Measurements from ENCODE around the gene EIF2S1. TPM values are rescaled to one million over a fixed set of nuclear protein-coding genes. Genes with fewer than 3 reads are reported as not detected.

EIF2S1 gene
- total and polyA plus RNA-seq, 4 donors, result 32.3 to 84.6 (median 70.1) TPM

DNA sequence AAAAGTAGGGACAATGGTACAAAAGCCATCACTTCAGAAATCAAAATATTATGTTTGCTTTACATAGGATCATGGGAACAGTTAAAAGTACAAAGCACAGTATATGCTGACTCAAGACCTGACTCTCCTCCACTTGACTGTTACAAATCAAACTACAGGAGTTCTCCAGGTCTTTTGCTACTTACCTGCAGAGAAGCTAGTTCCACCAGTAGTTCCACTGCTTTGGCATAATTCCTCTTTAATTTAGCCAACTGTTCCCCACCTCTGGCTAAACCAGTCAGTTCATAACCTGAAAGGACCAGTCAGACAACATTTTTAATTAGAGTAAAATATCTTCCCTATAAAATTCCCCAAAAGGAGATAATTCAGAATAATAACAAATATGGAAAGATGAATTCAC lies 14.5 kb upstream of the EIF2S1 start:
- Histone ChIP-seq H3K9me3 (ENCODE audit: control insufficient read depth in 4 of 4, low read length in 3 of 4) (no peaks in the 10 kb centered on the region), H3K27me3 (ENCODE audit: control insufficient read depth in 4 of 4, insufficient read depth in 4 of 4, low read length in 3 of 4) (no peaks in the 10 kb centered on the region), H3K4me1 (ENCODE audit: control insufficient read depth in 4 of 4, insufficient read depth in 4 of 4, low read length in 3 of 4) (no peaks in the 10 kb centered on the region), H3K4me3 (ENCODE audit: low read depth in 1 of 3, low read length in 3 of 3) (no peak overlapping the region), H3K27ac (ENCODE audit: low read depth in 1 of 2, low read length in 2 of 2) (no peak overlapping the region), H3K36me3 (ENCODE audit: control insufficient read depth in 4 of 4, insufficient read depth in 3 of 4, low read depth in 1 of 4, low read length in 3 of 4) (peaks cover 7 to 41% (median 34%) of the 10 kb centered on the region in 4 donors), H3K9ac (ENCODE audit: low read depth in 1 of 2, low read length in 2 of 2) (no peak overlapping the region)
- TF ChIP-seq HNF4G (IDR thresholded peaks at IDR 0.05) (no peak), CTCF (IDR thresholded peaks at IDR 0.05; ENCODE audit: low read depth, low read length, missing input control) (no peak), GABPA (IDR thresholded peaks at IDR 0.05 in 1 of 2, conservative IDR thresholded peaks at IDR 0.05 in 1 of 2) (no peak), JUND (IDR thresholded peaks at IDR 0.05) (no peak), FOXA1 (IDR thresholded peaks at IDR 0.05) (no peak), HNF4A (conservative IDR thresholded peaks at IDR 0.05) (no peak), RXRA (IDR thresholded peaks at IDR 0.05) (no peak), YY1 (IDR thresholded peaks at IDR 0.05) (no peak), EGR1 (IDR thresholded peaks at IDR 0.05; ENCODE audit: low read depth in 2 of 2) (no peak)
- TF ChIP-seq, protein P1, sequence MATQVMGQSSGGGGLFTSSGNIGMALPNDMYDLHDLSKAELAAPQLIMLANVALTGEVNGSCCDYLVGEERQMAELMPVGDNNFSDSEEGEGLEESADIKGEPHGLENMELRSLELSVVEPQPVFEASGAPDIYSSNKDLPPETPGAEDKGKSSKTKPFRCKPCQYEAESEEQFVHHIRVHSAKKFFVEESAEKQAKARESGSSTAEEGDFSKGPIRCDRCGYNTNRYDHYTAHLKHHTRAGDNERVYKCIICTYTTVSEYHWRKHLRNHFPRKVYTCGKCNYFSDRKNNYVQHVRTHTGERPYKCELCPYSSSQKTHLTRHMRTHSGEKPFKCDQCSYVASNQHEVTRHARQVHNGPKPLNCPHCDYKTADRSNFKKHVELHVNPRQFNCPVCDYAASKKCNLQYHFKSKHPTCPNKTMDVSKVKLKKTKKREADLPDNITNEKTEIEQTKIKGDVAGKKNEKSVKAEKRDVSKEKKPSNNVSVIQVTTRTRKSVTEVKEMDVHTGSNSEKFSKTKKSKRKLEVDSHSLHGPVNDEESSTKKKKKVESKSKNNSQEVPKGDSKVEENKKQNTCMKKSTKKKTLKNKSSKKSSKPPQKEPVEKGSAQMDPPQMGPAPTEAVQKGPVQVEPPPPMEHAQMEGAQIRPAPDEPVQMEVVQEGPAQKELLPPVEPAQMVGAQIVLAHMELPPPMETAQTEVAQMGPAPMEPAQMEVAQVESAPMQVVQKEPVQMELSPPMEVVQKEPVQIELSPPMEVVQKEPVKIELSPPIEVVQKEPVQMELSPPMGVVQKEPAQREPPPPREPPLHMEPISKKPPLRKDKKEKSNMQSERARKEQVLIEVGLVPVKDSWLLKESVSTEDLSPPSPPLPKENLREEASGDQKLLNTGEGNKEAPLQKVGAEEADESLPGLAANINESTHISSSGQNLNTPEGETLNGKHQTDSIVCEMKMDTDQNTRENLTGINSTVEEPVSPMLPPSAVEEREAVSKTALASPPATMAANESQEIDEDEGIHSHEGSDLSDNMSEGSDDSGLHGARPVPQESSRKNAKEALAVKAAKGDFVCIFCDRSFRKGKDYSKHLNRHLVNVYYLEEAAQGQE (IDR thresholded peaks at IDR 0.05), result no peak
- no peak for DNase-seq (ENCODE audit: low spot score)

DNA sequence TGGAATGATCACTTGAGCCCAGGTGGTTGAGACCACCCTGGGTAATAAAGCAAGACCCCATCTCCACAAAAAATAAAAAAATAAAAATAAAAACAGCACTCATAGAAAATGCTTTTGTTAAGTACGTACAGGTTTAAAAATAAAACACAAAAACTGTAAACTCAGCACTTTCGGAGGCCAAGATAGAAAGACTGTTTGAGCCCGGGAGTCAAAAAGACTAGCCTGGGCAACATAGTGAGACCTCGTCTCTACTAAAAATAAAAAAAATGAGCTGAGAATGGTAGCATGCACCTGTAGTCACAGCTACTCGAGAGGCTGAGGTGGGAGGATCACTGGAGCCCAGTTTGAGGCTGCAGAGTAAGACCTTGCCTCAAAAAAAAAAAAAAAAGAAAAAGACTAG lies 8.1 kb upstream of the EIF2S1 start:
- Histone ChIP-seq H3K36me3 (ENCODE audit: control insufficient read depth in 4 of 4, insufficient read depth in 3 of 4, low read depth in 1 of 4, low read length in 3 of 4) (peaks cover 6 to 19% (median 18%) of the 10 kb centered on the region in 4 donors), H3K4me3 (ENCODE audit: low read depth in 1 of 3, low read length in 3 of 3) (no peak overlapping the region)

More for the DNA sequence above, 8.1 kb upstream of the EIF2S1 start:
- Histone ChIP-seq H3K27ac (ENCODE audit: low read depth in 1 of 2, low read length in 2 of 2) (no peak overlapping the region), H3K4me1 (ENCODE audit: control insufficient read depth in 4 of 4, insufficient read depth in 4 of 4, low read length in 3 of 4) (peaks cover 0 to 4% (median 2%) of the 10 kb centered on the region in 4 donors), H3K27me3 (ENCODE audit: control insufficient read depth in 4 of 4, insufficient read depth in 4 of 4, low read length in 3 of 4) (no peaks in the 10 kb centered on the region), H3K9me3 (ENCODE audit: control insufficient read depth in 4 of 4, low read length in 3 of 4) (no peaks in the 10 kb centered on the region), H3K9ac (ENCODE audit: low read depth in 1 of 2, low read length in 2 of 2) (no peak overlapping the region)
- TF ChIP-seq GABPA (IDR thresholded peaks at IDR 0.05 in 1 of 2, conservative IDR thresholded peaks at IDR 0.05 in 1 of 2), result no peak
- no peak for TF ChIP-seq JUND (IDR thresholded peaks at IDR 0.05)
- TF ChIP-seq, protein P1 (IDR thresholded peaks at IDR 0.05), result no peak
- TF ChIP-seq TAF1 (conservative IDR thresholded peaks at IDR 0.05), result no peak
- TF ChIP-seq, protein P2, sequence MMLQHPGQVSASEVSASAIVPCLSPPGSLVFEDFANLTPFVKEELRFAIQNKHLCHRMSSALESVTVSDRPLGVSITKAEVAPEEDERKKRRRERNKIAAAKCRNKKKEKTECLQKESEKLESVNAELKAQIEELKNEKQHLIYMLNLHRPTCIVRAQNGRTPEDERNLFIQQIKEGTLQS (IDR thresholded peaks at IDR 0.05), result no peak
- no peak for TF ChIP-seq FOXA2 (IDR thresholded peaks at IDR 0.05)
- TF ChIP-seq CTCF (IDR thresholded peaks at IDR 0.05; ENCODE audit: low read depth, low read length, missing input control), result no peak
- no peak for TF ChIP-seq FOXA1 (IDR thresholded peaks at IDR 0.05)
- DNase-seq (ENCODE audit: low spot score), result no peak
- WGBS, result 92% methylated on average over 5 of the region's 5 CpGs

All from liver (tissue), 9 donors.